Loucy (cell line): ENCODE data around the gene IL6R.
"Not testable (repeated sequence)": the region's sequence is repeated elsewhere in the genome, so short reads cannot be mapped to it uniquely, and the experiment has no call there.

Experiments used
- H2AFZ ChIP-seq: fragments of 200-600 bp; sonication (generic); 2 replicates; pipeline ENCODE4 v1.6.0; 2016; ENCODE audit warnings: antibody characterized with exemption, mild to moderate bottlenecking, low read length, moderate library complexity
- H3F3A ChIP-seq: fragments of 200-600 bp; 2 replicates; pipeline ENCODE4 v1.6.0; 2016; ENCODE audit warnings: antibody characterized with exemption, low read depth, mild to moderate bottlenecking
- H3K27me3 ChIP-seq: fragments of 200-600 bp; sonication (generic); 2 replicates; pipeline ENCODE4 v1.6.1; 2014; ENCODE audit warnings: low read length, mild to moderate bottlenecking; ENCODE audit not compliant: insufficient read depth, poor library complexity, severe bottlenecking
- H3K36me3 ChIP-seq: fragments of 200-600 bp; sonication (generic); 2 replicates; pipeline ENCODE4 v1.6.1; 2016; ENCODE audit warnings: low read length; ENCODE audit not compliant: insufficient read depth
- H3K4me1 ChIP-seq: fragments of 200-600 bp; sonication (generic); 2 replicates; pipeline ENCODE4 v1.5.1; 2014; ENCODE audit warnings: low read length, mild to moderate bottlenecking; ENCODE audit not compliant: insufficient read depth, poor library complexity, severe bottlenecking
- H3K4me2 ChIP-seq: fragments of 200-600 bp; sonication (generic); 2 replicates; pipeline ENCODE4 v1.6.0; 2014; ENCODE audit warnings: antibody characterized with exemption, low read length, low read depth, mild to moderate bottlenecking; ENCODE audit not compliant: poor library complexity, severe bottlenecking
- H3K4me3 ChIP-seq: fragments of 200-600 bp; sonication (generic); 2 replicates; pipeline ENCODE4 v1.5.1; 2014; ENCODE audit warnings: low read length, mild to moderate bottlenecking, mixed read lengths; ENCODE audit not compliant: poor library complexity, severe bottlenecking
- H3K79me2 ChIP-seq: fragments of 200-600 bp; sonication (generic); 2 replicates; pipeline ENCODE4 v1.6.1; 2014; ENCODE audit warnings: low read length; ENCODE audit not compliant: insufficient read depth
- H3K9ac ChIP-seq: fragments of 200-600 bp; sonication (generic); 2 replicates; pipeline ENCODE4 v1.6.0; 2014; ENCODE audit warnings: mild to moderate bottlenecking, low read depth, low read length, moderate library complexity; ENCODE audit not compliant: poor library complexity, severe bottlenecking
- H3K9me2 ChIP-seq: fragments of 200-600 bp; sonication (generic); replicated peaks from 2 replicates; pipeline ENCODE4 v1.6.1; 2016; ENCODE audit warnings: low read depth, low read length, mixed read lengths
- H3K9me3 ChIP-seq: fragments of 200-600 bp; sonication (generic); 2 replicates; pipeline ENCODE4 v1.6.1; 2014; ENCODE audit warnings: mild to moderate bottlenecking, antibody characterized with exemption, low read length, low read depth; ENCODE audit not compliant: insufficient read depth
- H4K20me1 ChIP-seq: fragments of 200-600 bp; sonication (generic); 2 replicates; pipeline ENCODE4 v1.6.0; 2014; ENCODE audit warnings: antibody characterized with exemption, low read length, mild to moderate bottlenecking; ENCODE audit not compliant: insufficient read depth, poor library complexity, severe bottlenecking
- CTCF ChIP-seq: fragments of 200-600 bp; sonication (generic); conservative IDR thresholded peaks from 2 replicates; pipeline ENCODE4 v1.5.1; 2014; ENCODE audit warnings: mild to moderate bottlenecking, antibody characterized with exemption, low read length
- EZH2phosphoT487 ChIP-seq: fragments of 200-600 bp; IDR thresholded peaks from 2 replicates; pipeline ENCODE4 v1.6.1; 2018; ENCODE audit warnings: antibody characterized with exemption, mild to moderate bottlenecking, moderate library complexity, borderline replicate concordance

IL6R gene

DNA sequence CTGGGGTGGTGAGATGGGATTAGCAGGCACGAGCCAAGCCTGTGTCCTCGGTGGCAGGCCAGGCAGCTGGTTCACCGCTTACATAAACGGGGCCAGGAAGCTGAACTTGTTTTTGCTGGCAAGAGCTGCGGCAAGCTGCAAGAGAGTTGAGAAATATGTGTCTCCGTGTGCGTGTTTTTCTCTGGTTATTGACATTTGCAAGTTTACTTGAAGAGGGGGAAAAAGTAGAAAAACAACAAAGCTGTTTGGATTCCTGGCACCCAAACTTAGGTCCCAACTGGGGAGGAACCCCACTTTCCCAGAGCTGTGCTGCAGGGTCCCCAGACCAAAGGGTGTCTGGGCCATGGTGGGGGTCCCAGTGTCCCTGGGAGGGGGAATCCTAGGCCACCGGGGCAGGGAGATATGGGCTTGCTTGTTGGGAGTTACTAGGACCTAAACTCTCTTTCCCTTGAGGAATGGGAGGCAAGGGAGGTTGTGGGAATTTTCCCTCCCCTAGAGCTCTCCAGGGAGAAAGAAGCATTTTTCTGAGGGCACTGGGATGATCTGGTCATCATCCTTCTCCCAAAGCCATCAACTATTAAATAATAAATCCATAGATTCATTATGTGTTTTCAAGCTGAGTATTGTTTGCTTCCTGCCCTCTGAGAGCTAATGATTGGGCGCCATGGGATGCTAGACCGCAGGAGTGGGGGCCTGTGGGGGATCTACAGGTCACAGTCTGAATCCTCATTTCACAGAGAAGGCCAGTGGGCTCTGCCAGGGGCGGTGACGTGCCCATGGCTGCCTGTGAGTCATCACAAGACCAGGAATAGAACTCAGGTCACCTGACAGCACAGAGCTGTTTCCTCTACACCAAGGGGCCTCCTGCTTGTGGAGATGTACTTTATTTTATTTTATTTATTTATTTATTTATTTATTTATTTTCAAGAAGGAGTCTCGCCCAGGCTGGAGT, 14.8 kb downstream of the IL6R start:
- no peaks in the 10 kb centered on the region for H3K27me3 ChIP-seq
- H3K36me3 ChIP-seq, result no peaks in the 10 kb centered on the region
- peaks cover 6% of the 10 kb centered on the region for H3K4me1 ChIP-seq
- no peaks in the 10 kb centered on the region for H3K9me2 ChIP-seq
- no peaks in the 10 kb centered on the region for H3K9me3 ChIP-seq
- peak overlapping the region; percentile 77; the same call in 1 of the 2 replicates for H2AFZ ChIP-seq
- no peaks in the 10 kb centered on the region for H3F3A ChIP-seq
- H3K9ac ChIP-seq, result peak overlapping the region; percentile 25
- H3K79me2 ChIP-seq, result no peaks in the 10 kb centered on the region
- no peak overlapping the region for H3K4me2 ChIP-seq
- H4K20me1 ChIP-seq, result no peaks in the 10 kb centered on the region
- TF ChIP-seq EZH2phosphoT487 (no peak), CTCF (no peak)
- H3K4me3 ChIP-seq, result no peak overlapping the region

GRCh38 chr1:154420961-154421924, 16.1 kb downstream of the IL6R start:
- H4K20me1 ChIP-seq, result no peaks in the 10 kb centered on the region
- no peaks in the 10 kb centered on the region for H3F3A ChIP-seq
- peaks cover 6% of the 10 kb centered on the region for H3K4me1 ChIP-seq
- H3K4me2 ChIP-seq, result no peak overlapping the region
- no peaks in the 10 kb centered on the region for H3K27me3 ChIP-seq
- no peaks in the 10 kb centered on the region for H3K36me3 ChIP-seq
- H3K9me2 ChIP-seq, result no peaks in the 10 kb centered on the region
- H2AFZ ChIP-seq, result no peak overlapping the region
- no peak overlapping the region for H3K9ac ChIP-seq
- no peak for TF ChIP-seq CTCF
- no peak for TF ChIP-seq EZH2phosphoT487
- H3K9me3 ChIP-seq, result no peaks in the 10 kb centered on the region
- no peaks in the 10 kb centered on the region for H3K79me2 ChIP-seq
- H3K4me3 ChIP-seq, result no peak overlapping the region

DNA sequence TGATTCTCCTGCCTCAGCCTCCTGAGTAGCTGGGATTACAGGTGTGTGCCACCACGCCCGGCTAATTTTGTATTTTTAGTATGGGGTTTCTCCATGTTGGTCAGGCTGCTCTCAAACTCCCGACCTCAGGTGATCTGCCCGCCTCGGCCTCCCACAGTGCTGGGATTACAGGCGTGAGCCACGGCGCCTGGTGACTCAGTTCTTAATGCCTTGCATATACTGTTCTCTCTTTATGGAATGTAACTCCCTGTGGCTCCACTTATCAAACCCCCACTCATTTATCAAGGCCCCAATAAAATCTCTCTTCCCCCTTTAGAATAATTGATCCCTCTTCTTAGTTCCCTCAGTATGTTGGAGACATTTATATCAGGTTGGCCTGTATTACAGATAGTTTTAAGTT, 16.9 kb downstream of the IL6R start:
- not testable (repeated sequence) for H3K4me1 ChIP-seq

More for the DNA sequence above, 16.9 kb downstream of the IL6R start:
- H3K4me2 ChIP-seq, H3K9me3 ChIP-seq, H3F3A ChIP-seq, H3K9me2 ChIP-seq, H3K9ac ChIP-seq, H4K20me1 ChIP-seq, H3K79me2 ChIP-seq, H3K4me3 ChIP-seq, H3K27me3 ChIP-seq, H3K36me3 ChIP-seq, H2AFZ ChIP-seq: not testable (repeated sequence)
